Osteocyte (in vitro differentiated cells): ENCODE data around the gene CD8A. TPM values are rescaled to one million over a fixed set of nuclear protein-coding genes. Genes with fewer than 3 reads are reported as not detected.

Experiments used
- DNase-seq: peaks from one replicate; pipeline ENCODE4 v3.0.0; 2021; ENCODE audit warnings: mixed read lengths; ENCODE audit not compliant: unreplicated experiment; ENCODE audit errors: extremely low spot score
- H3K27ac Mint-ChIP-seq: one replicate; pipeline ENCODE4 v1.8.0; 2021; ENCODE audit warnings: mild to moderate bottlenecking, mixed read lengths; ENCODE audit not compliant: unreplicated experiment
- H3K27me3 Mint-ChIP-seq: one replicate; pipeline ENCODE4 v1.8.0; 2021; ENCODE audit warnings: mixed read lengths; ENCODE audit not compliant: unreplicated experiment
- H3K36me3 Mint-ChIP-seq: one replicate; pipeline ENCODE4 v1.8.0; 2021; ENCODE audit warnings: mixed read lengths; ENCODE audit not compliant: unreplicated experiment
- H3K4me1 Mint-ChIP-seq: one replicate; pipeline ENCODE4 v1.8.0; 2021; ENCODE audit warnings: mixed read lengths; ENCODE audit not compliant: unreplicated experiment
- H3K4me3 Mint-ChIP-seq: one replicate; pipeline ENCODE4 v1.8.0; 2021; ENCODE audit warnings: mild to moderate bottlenecking, moderate library complexity, mixed read lengths; ENCODE audit not compliant: unreplicated experiment
- H3K9me3 Mint-ChIP-seq: one replicate; pipeline ENCODE4 v1.8.0; 2021; ENCODE audit warnings: mixed read lengths; ENCODE audit not compliant: unreplicated experiment
- CTCF ChIP-seq: fragments of 200-600 bp; sonication (generic); IDR thresholded peaks from 2 replicates; pipeline ENCODE4 v1.5.0; 2021; ENCODE audit warnings: antibody characterized with exemption, mild to moderate bottlenecking, moderate library complexity
- total RNA-seq: library from RNA; stranded (reverse); gene quantifications from 2 replicates; pipeline ENCODE4 v1.2.1, GENCODE V29; 2021

Gene CD8A
- total RNA-seq, 1 donor from 2014 or later, result not detected

- Mint-ChIP-seq H3K27me3 (peaks cover 29% of the 10 kb centered on the region), H3K27ac (no peak overlapping the region), H3K4me3 (no peak overlapping the region), H3K4me1 (no peaks in the 10 kb centered on the region), H3K36me3 (no peaks in the 10 kb centered on the region), H3K9me3 (no peaks in the 10 kb centered on the region)
- TF ChIP-seq CTCF, result no peak
- no peak for DNase-seq
These were observed 9.3 kb downstream of the CD8A start for GRCh38 chr2:86781363-86781762.

DNA sequence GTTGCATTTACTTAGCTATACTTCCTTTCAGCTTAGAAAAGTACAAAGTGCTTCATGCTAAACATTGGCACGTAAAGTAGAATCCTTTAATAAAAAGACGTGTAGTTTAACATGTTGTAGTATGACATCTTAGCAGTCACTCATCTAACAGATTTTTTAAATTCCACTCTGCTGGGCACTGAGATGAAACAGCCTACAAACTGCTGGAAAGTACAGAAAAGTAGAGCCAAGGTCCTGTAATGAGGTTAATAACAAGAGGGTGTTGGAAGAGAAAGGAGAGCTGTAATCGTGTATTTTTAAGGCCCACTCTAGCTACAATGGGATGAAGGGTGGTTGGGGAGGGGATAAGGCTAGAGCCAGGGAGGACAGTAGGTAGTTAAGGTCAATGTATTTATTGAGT is 10.7 kb downstream of the CD8A start:
- H3K9me3 Mint-ChIP-seq, result no peaks in the 10 kb centered on the region
- no peak for DNase-seq
- no peak for TF ChIP-seq CTCF
- H3K4me3 Mint-ChIP-seq, result no peak overlapping the region
- peaks cover 17% of the 10 kb centered on the region for H3K27me3 Mint-ChIP-seq
- H3K4me1 Mint-ChIP-seq, result no peaks in the 10 kb centered on the region
- no peak overlapping the region for H3K27ac Mint-ChIP-seq
- H3K36me3 Mint-ChIP-seq, result peaks cover under 1% of the 10 kb centered on the region

DNA sequence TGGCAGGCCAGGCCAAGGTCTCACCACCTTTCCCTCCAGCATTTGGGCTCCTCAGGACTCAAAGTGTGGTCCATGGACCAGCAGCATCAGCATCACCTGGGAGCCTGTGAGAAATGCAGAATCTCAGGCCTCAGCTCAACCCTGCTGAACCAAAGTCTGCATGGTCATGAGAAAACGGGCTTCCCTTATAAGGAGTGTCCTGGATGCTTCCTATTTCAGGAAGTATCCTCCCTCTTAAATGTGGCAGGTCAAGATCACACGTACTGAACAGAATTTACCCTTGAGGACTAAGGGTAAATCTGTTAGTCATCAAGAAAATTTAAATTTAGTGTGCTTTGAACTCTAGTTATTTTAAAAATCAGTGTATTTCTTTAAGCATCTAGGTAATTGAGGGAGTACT is 11.8 kb downstream of the CD8A start:
- H3K9me3 Mint-ChIP-seq, result no peaks in the 10 kb centered on the region
- H3K4me3 Mint-ChIP-seq, result no peak overlapping the region
- no peaks in the 10 kb centered on the region for H3K4me1 Mint-ChIP-seq

DNA sequence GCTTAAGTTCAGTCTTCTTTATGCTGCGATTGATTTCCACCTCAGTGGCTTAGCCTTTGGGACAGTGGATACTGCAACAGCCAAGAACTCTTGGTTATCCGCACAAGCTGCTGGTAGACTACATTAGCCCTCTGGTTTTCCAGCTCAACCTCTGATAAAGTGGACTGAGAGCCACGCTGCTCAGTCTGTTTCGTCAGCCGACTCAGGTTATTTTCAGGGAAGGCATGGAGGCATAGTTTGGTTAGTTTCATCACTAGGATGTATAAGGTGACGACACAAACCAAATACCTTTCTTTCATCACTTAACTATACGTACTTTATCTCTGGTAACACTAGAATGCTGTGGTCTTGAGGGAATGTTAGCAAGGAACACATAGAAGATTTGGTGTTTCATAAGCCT is 14.2 kb downstream of the CD8A start:
- Mint-ChIP-seq H3K27me3 (peaks cover 2% of the 10 kb centered on the region), H3K4me1 (no peaks in the 10 kb centered on the region), H3K36me3 (peaks cover 24% of the 10 kb centered on the region), H3K27ac (no peak overlapping the region), H3K4me3 (no peak overlapping the region), H3K9me3 (no peaks in the 10 kb centered on the region)
- no peak for DNase-seq
- no peak for TF ChIP-seq CTCF

More for the DNA sequence above, 11.8 kb downstream of the CD8A start:
- Mint-ChIP-seq H3K36me3 (peaks cover 7% of the 10 kb centered on the region), H3K27ac (no peak overlapping the region), H3K27me3 (peaks cover 9% of the 10 kb centered on the region)
- DNase-seq, result no peak
- no peak for TF ChIP-seq CTCF

DNA sequence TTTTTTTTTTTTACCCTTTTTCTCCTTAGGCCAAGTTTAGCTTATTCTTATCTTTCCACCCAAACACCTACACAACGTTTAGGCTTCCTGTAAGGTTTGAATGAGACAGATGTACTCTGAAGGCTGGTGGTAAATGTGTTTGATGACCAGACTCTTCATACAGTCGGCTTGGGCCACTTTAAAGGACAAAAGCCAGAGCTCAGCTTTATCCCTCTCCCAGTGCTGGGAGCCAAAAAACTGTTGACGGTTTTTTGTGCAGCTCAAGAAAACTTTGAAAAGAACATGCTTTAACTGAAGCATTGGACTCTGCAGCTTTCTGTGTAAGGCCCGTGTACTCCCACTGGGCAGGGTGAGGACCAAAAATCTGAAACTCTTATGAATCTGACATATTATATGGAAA is 15.4 kb downstream of the CD8A start:
- Mint-ChIP-seq H3K4me3 (no peak overlapping the region), H3K27ac (no peak overlapping the region), H3K4me1 (no peaks in the 10 kb centered on the region), H3K27me3 (no peaks in the 10 kb centered on the region), H3K9me3 (no peaks in the 10 kb centered on the region), H3K36me3 (peaks cover 34% of the 10 kb centered on the region)
- TF ChIP-seq CTCF, result no peak
- DNase-seq, result no peak
